C4-2B (cell line): ENCODE results near the gene NRG3.

Experiments used
- ZFX ChIP-seq: fragments of 450-650 bp; IDR thresholded peaks from 2 replicates; pipeline ENCODE4 v1.6.1; 2017
- TF ChIP-seq, protein P1 (sequence below): fragments of 450-650 bp; conservative IDR thresholded peaks from 2 replicates; pipeline ENCODE4 v1.5.1; 2017; ENCODE audit warnings: mild to moderate bottlenecking

- TF ChIP-seq, protein P1, sequence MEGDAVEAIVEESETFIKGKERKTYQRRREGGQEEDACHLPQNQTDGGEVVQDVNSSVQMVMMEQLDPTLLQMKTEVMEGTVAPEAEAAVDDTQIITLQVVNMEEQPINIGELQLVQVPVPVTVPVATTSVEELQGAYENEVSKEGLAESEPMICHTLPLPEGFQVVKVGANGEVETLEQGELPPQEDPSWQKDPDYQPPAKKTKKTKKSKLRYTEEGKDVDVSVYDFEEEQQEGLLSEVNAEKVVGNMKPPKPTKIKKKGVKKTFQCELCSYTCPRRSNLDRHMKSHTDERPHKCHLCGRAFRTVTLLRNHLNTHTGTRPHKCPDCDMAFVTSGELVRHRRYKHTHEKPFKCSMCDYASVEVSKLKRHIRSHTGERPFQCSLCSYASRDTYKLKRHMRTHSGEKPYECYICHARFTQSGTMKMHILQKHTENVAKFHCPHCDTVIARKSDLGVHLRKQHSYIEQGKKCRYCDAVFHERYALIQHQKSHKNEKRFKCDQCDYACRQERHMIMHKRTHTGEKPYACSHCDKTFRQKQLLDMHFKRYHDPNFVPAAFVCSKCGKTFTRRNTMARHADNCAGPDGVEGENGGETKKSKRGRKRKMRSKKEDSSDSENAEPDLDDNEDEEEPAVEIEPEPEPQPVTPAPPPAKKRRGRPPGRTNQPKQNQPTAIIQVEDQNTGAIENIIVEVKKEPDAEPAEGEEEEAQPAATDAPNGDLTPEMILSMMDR = no peak
- no peak for TF ChIP-seq ZFX
Measured at GRCh38 chr10:82411416-82411815, 536.4 kb downstream of the NRG3 start.
